Head of caudate nucleus (tissue), 42 donors: ENCODE data around the gene CRMP1.

ENCODE experiments used
- DNase-seq, 42 donors: peaks; one replicate each; pipeline versions ENCODE4 v3.0.0 to v3.0.0-alpha.2; 2020 to 2021; ENCODE audit warnings: mixed read lengths in 7 of 42
- intact Hi-C: fragments of 100-400 bp; cut with DNase I; formaldehyde crosslinking; loops from one replicate; pipeline ENCODE4 v1.15.0; 2022

The CRMP1 gene

GRCh38 chr4:5893004-5893580 is at the start of gene CRMP1:
Gene CRMP1, minus strand, starts transcription at chr4:5893086. Its CDS starts 117 bp downstream, at chr4:5892969.
- DNase-seq, result peak in 30 of 42 donors; percentile 28 to 81 (median 56)
- intact Hi-C loops, result no loop called here

- intact Hi-C loops, result no loop called here
- DNase-seq, result peak in 1 of 42 donors; percentile 6
Observed at GRCh38 chr4:5941601-5942000, 48.7 kb upstream of the CRMP1 start.

GRCh38 chr4:5940470-5941203 is 47.8 kb upstream of the CRMP1 start:
- intact Hi-C loops, result no loop called here
- DNase-seq, result peak in 1 of 42 donors; percentile 6

GRCh38 chr4:5933996-5934831 is 41.3 kb upstream of the CRMP1 start:
- intact Hi-C loops, result no loop called here

GRCh38 chr4:5933116-5933515 is 40.2 kb upstream of the CRMP1 start:
- intact Hi-C loops, result no loop called here
- DNase-seq, result peak in 7 of 42 donors; percentile 27 to 56 (median 38)

More at GRCh38 chr4:5933996-5934831, 41.3 kb upstream of the CRMP1 start:
- peak in 2 of 42 donors; percentile 21 to 32 for DNase-seq

GRCh38 chr4:5932035-5932568 is 39.2 kb upstream of the CRMP1 start:
- peak in 2 of 42 donors; percentile 23 to 24 for DNase-seq
- intact Hi-C loops, result no loop called here

GRCh38 chr4:5931526-5931925 is 38.6 kb upstream of the CRMP1 start:
- intact Hi-C loops, result no loop called here
- peak in 2 of 42 donors; percentile 16 to 36 for DNase-seq

GRCh38 chr4:5930876-5931275 is 38.0 kb upstream of the CRMP1 start:
- intact Hi-C loops, result no loop called here
- DNase-seq, result peak in 2 of 42 donors; percentile 15 to 32

- peak in 33 of 42 donors; percentile 13 to 75 (median 47) for DNase-seq
- intact Hi-C loops, result no loop called here
Observed at GRCh38 chr4:5930456-5930855, 37.6 kb upstream of the CRMP1 start.

GRCh38 chr4:5928844-5929420 is 36.0 kb upstream of the CRMP1 start:
- intact Hi-C loops, result no loop called here
- no peak for DNase-seq

- peak in 1 of 42 donors; percentile 13 for DNase-seq
- intact Hi-C loops, result no loop called here
Observed at GRCh38 chr4:5928274-5928673, 35.4 kb upstream of the CRMP1 start.

GRCh38 chr4:5927747-5928146 is 34.9 kb upstream of the CRMP1 start:
- intact Hi-C loops, result no loop called here
- no peak for DNase-seq

GRCh38 chr4:5927116-5927515 is 34.2 kb upstream of the CRMP1 start:
- no peak for DNase-seq
- intact Hi-C loops, result no loop called here

GRCh38 chr4:5926598-5926997 is 33.7 kb upstream of the CRMP1 start:
- intact Hi-C loops, result no loop called here
- DNase-seq, result no peak

GRCh38 chr4:5925419-5926200 is 32.7 kb upstream of the CRMP1 start:
- intact Hi-C loops, result no loop called here

GRCh38 chr4:5924461-5925125 is 31.7 kb upstream of the CRMP1 start:
- intact Hi-C loops, result no loop called here
- peak in 2 of 42 donors; percentile 9 to 13 for DNase-seq

More at GRCh38 chr4:5925419-5926200, 32.7 kb upstream of the CRMP1 start:
- no peak for DNase-seq

GRCh38 chr4:5923376-5923775 is 30.5 kb upstream of the CRMP1 start:
- no peak for DNase-seq
- intact Hi-C loops, result no loop called here

GRCh38 chr4:5922556-5922955 is 29.7 kb upstream of the CRMP1 start:
- intact Hi-C loops, result no loop called here
- DNase-seq, result no peak
